HCT116 (cell line): Measurements from ENCODE around the gene PITPNC1.

ENCODE experiments used
- ATF3 ChIP-seq: IDR thresholded peaks from 2 replicates; pipeline ENCODE4 v1.6.1; 2012
- CEBPB ChIP-seq: IDR thresholded peaks from 2 replicates; pipeline ENCODE4 v1.6.1; 2012; ENCODE audit warnings: low read depth
- CTCF ChIP-seq, 3 experiments: fragments of 200-600 bp in 1 of 3; sonication (generic) in 1 of 3; IDR thresholded peaks in 2 of 3; conservative IDR thresholded peaks in 1 of 3; 2 replicates each; pipeline ENCODE4 v1.5.1; 2012 to 2017; ENCODE audit warnings: low read depth in 2 of 3, low read length in 2 of 3, antibody characterized with exemption in 1 of 3, borderline replicate concordance in 1 of 3, control low read depth in 1 of 3, mild to moderate bottlenecking in 1 of 3, mixed read lengths in 1 of 3, mixed run types in 1 of 3, moderate library complexity in 1 of 3; ENCODE audit not compliant: insufficient read depth in 1 of 3
- ELF1 ChIP-seq: IDR thresholded peaks from 2 replicates; pipeline ENCODE4 v1.6.1; 2012; ENCODE audit warnings: low read depth, borderline replicate concordance
- EZH2 ChIP-seq: fragments of 200-600 bp; sonication (generic); IDR thresholded peaks from 2 replicates; pipeline ENCODE4 v1.6.1; 2017; ENCODE audit warnings: antibody characterized with exemption, mixed run types
- EZH2phosphoT487 ChIP-seq: fragments of 200-600 bp; IDR thresholded peaks from 2 replicates; pipeline ENCODE4 v1.6.1; 2018; ENCODE audit warnings: antibody characterized with exemption, borderline replicate concordance
- MAX ChIP-seq: IDR thresholded peaks from 2 replicates; pipeline ENCODE4 v1.6.1; 2012
- POLR2A ChIP-seq: IDR thresholded peaks from 2 replicates; pipeline ENCODE4 v1.7.0; 2011; ENCODE audit warnings: borderline replicate concordance; ENCODE audit not compliant: insufficient read depth, insufficient read length; ENCODE audit errors: extremely low read depth
- POLR2AphosphoS5 ChIP-seq: IDR thresholded peaks from 2 replicates; pipeline ENCODE4 v1.6.1; 2011; ENCODE audit warnings: mild to moderate bottlenecking, low read depth, low read length, moderate library complexity
- RAD21 ChIP-seq: IDR thresholded peaks from 2 replicates; pipeline ENCODE4 v1.6.1; 2012; ENCODE audit warnings: low read depth, mild to moderate bottlenecking
- SIN3A ChIP-seq: IDR thresholded peaks from 2 replicates; pipeline ENCODE4 v1.6.1; 2012; ENCODE audit warnings: low read depth
- ZFX ChIP-seq: fragments of 450-650 bp; IDR thresholded peaks from 2 replicates; pipeline ENCODE4 v1.6.1; 2017
- ZNF274 ChIP-seq: fragments of 200-500 bp; sonication (Bioruptor generic); IDR thresholded peaks from 2 replicates; pipeline ENCODE4 v1.6.1; 2014; ENCODE audit warnings: mild to moderate bottlenecking, low read depth, low read length, inconsistent platforms

- TF ChIP-seq POLR2A = no peak
- no peak for TF ChIP-seq MAX
- TF ChIP-seq CTCF (IDR thresholded peaks at IDR 0.05 in 2 of 3, conservative IDR thresholded peaks at IDR 0.05 in 1 of 3; ENCODE audit: borderline replicate concordance in 1 of 3, insufficient read depth in 1 of 3, low read depth in 2 of 3, low read length in 2 of 3) = no peak
- TF ChIP-seq CEBPB = no peak
- no peak for TF ChIP-seq EZH2phosphoT487
- TF ChIP-seq ATF3 = no peak
- no peak for TF ChIP-seq EZH2
- TF ChIP-seq RAD21 = no peak
- TF ChIP-seq POLR2AphosphoS5 = no peak
- no peak for TF ChIP-seq SIN3A
- TF ChIP-seq ZFX = no peak
- no peak for TF ChIP-seq ZNF274
- no peak for TF ChIP-seq ELF1
Measured at GRCh38 chr17:67576471-67577115, 199.5 kb downstream of the PITPNC1 start.
